ENCODE results near the gene GPC3.

The GPC3 gene

DNA sequence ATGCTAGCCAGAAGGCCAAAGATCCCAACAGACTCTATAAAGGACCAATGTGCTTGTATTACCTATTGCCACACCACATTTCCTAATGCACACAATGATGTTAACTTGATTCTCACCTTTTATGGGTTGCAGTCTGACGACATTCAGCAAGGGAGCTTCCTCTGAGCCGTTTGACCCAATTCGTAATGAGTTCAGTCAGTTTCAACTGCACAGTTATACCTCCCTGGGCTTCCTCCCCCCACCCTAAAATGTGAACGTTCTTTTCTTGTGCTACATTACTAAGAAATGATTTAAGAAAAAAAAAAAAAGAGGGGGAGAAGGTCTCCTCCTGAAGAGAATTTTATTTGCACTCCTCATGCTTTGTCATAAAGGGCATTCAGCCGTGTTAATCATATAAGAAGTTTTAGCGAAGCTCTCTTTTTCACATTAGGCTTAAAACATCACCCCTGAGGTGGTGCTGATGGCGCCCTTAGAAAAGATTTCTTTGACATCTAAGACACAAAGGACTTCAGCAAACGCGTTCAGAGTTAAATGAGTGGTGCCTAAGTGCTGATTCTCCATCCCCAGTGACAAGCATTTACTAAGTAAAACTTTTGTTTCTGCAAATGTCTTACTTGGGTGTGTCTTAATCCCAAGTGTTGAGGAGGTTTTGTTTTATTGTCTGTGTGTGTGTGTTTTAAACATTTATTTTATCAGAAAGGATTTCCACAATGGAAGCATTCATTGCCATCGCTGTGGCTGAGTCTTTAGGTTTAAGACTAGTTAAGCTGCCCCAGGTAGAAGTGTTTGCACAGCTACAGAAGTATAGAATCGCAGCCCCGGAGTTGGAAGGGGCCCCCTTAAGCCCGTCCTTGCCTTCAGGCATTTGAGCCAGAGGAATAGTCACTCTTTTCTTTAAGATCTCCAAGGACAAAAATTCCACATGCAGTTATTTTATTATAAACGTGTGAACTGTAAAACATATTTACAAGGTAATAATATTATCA lies 15.2 kb upstream of the GPC3 start:
- no peaks in the 10 kb centered on the region for H3K4me1 ChIP-seq
- H3K27me3 ChIP-seq: no peaks in the 10 kb centered on the region
- no peak for DNase-seq
- H3K27ac ChIP-seq: no peak overlapping the region
- intact Hi-C loops (cut with DNase I; ENCODE audit: low total_unique reads): no loop called here
- H3K4me3 ChIP-seq: no peak overlapping the region
- no peaks in the 10 kb centered on the region for H3K36me3 ChIP-seq
- TF ChIP-seq, protein P1, sequence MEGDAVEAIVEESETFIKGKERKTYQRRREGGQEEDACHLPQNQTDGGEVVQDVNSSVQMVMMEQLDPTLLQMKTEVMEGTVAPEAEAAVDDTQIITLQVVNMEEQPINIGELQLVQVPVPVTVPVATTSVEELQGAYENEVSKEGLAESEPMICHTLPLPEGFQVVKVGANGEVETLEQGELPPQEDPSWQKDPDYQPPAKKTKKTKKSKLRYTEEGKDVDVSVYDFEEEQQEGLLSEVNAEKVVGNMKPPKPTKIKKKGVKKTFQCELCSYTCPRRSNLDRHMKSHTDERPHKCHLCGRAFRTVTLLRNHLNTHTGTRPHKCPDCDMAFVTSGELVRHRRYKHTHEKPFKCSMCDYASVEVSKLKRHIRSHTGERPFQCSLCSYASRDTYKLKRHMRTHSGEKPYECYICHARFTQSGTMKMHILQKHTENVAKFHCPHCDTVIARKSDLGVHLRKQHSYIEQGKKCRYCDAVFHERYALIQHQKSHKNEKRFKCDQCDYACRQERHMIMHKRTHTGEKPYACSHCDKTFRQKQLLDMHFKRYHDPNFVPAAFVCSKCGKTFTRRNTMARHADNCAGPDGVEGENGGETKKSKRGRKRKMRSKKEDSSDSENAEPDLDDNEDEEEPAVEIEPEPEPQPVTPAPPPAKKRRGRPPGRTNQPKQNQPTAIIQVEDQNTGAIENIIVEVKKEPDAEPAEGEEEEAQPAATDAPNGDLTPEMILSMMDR (IDR thresholded peaks at IDR 0.05): no peak
- H3K9me3 ChIP-seq: no peaks in the 10 kb centered on the region

DNA sequence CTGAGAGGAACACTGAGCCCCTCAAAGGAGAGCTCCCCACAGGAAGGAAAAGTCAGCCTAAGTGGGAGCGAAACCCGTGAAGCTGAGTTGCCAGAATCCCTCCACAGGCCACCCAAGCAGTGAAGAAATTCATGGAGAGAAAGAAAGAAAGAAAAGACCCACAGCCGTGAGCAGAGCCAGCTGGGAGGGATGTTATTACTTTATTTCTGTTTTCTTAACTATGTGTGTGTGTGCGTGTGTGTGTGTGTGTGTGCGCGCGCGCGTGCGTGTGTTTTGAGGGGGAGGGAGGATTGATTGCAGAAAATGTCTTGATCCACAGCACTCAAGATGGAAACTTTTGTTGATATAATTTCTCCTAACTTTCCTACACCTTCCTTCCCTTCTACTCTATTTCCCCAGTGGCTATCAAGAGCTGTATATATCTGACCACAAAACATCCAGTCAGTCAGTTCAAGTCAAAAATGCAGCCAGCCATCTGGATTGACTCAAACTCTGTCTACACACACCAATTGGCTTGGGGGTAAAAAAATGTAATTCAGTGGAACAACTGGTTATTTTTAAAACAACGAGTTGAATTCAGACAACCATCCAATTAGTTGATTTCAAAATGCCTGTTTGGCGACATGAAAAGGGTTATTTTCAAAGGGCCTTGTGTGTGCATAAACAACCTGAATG lies 13.8 kb upstream of the GPC3 start:
- H3K36me3 ChIP-seq: no peaks in the 10 kb centered on the region
- H3K4me3 ChIP-seq: no peak overlapping the region
- no peaks in the 10 kb centered on the region for H3K4me1 ChIP-seq
- TF ChIP-seq, protein P1 (IDR thresholded peaks at IDR 0.05): no peak
- H3K27me3 ChIP-seq: no peaks in the 10 kb centered on the region
- intact Hi-C loops (cut with DNase I; ENCODE audit: low total_unique reads): no loop called here
- no peak for DNase-seq
- no peaks in the 10 kb centered on the region for H3K9me3 ChIP-seq
- no peak overlapping the region for H3K27ac ChIP-seq

DNA sequence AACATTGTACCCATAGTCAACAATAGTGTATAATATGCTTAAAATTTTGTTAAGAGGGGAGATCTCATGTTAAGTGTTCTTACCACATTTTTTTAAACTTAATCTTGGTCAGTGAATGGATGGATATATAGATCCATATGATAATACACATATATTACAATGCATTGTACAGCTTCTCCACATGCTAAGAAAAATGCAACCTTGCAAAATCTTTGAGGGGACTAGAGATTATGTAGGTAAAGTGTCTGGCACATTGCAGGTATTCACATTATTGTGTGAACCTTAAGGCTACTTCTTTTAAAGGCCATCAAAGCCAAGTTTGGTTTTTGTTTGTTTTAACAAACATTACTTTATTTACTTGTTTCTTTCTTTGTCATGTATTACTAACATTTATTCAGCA lies 10.4 kb upstream of the GPC3 start:
- Histone ChIP-seq H3K27me3 (no peaks in the 10 kb centered on the region), H3K4me1 (no peaks in the 10 kb centered on the region), H3K36me3 (no peaks in the 10 kb centered on the region), H3K9me3 (no peaks in the 10 kb centered on the region), H3K4me3 (no peak overlapping the region), H3K27ac (no peak overlapping the region)
- intact Hi-C loops (cut with DNase I; ENCODE audit: low total_unique reads): no loop called here
- TF ChIP-seq, protein P1 (IDR thresholded peaks at IDR 0.05): no peak
- DNase-seq: no peak

DNA sequence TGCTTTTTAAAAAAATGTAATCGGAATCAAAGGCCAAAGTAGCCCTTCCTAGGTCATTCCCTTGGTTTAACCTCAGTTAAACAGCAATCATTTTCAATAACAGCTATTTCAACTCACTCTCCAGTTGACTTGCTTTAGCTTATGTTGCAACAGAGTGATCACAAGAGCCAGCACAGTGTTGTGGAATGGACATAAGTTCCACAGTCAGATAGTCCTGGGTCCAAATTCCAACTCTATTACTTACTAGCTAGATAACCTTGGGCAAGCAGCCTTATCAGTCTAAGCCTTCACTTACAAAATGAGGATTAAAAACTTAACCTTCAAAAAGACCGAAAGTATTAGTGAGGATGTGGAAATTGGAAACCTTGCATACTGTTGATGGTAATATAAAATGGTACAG lies 9.2 kb upstream of the GPC3 start:
- Histone ChIP-seq H3K27me3 (no peaks in the 10 kb centered on the region), H3K36me3 (no peaks in the 10 kb centered on the region), H3K27ac (no peak overlapping the region), H3K4me1 (no peaks in the 10 kb centered on the region), H3K9me3 (no peaks in the 10 kb centered on the region), H3K4me3 (no peak overlapping the region)
- intact Hi-C loops (cut with DNase I; ENCODE audit: low total_unique reads): no loop called here
- DNase-seq: no peak
- TF ChIP-seq, protein P1 (IDR thresholded peaks at IDR 0.05): no peak

DNA sequence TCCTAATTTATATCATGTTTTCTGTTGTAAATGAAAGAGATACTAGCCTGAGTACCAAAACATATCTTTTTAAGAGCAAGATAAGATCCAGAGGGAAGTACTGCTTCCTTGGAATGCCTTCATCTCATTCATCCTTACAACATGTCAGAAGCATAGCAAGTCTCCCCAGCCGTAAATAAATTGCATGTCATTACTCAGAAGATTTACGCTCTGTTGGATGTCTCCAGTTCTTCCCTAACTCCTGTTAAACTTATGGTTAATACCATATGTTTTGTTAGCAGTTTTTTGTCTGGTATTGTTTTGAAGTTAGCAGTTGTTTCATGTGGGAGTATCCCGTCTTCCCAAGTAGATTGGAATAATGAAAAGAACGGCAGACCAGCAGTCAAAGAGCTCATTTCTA lies 7.5 kb upstream of the GPC3 start:
- TF ChIP-seq, protein P1 (IDR thresholded peaks at IDR 0.05): no peak

More for the DNA sequence above, 7.5 kb upstream of the GPC3 start:
- Histone ChIP-seq H3K9me3 (no peaks in the 10 kb centered on the region), H3K4me1 (no peaks in the 10 kb centered on the region), H3K27ac (no peak overlapping the region), H3K27me3 (no peaks in the 10 kb centered on the region), H3K4me3 (no peak overlapping the region), H3K36me3 (no peaks in the 10 kb centered on the region)
- no peak for DNase-seq
- intact Hi-C loops (cut with DNase I; ENCODE audit: low total_unique reads): no loop called here
